Ovary (tissue), 9 donors: ENCODE data around the gene NEIL3. TPM values are rescaled to one million over a fixed set of nuclear protein-coding genes. Genes with fewer than 3 reads are reported as not detected.

Source experiments
- DNase-seq, 5 donors: peaks; one replicate each; pipeline ENCODE4 v3.0.0-alpha.2; 2019 to 2020
- H3K27ac ChIP-seq, 2 donors: fragments of 200-600 bp; one replicate each; pipeline versions ENCODE4 v1.5.1 to v1.8.0; 2019 to 2022
- H3K27me3 ChIP-seq: fragments of 200-600 bp; one replicate; pipeline ENCODE4 v1.8.0; 2022
- H3K36me3 ChIP-seq: fragments of 200-600 bp; sonication (generic); one replicate; pipeline ENCODE4 v1.5.1; 2019
- H3K4me1 ChIP-seq: one replicate; pipeline ENCODE4 v1.8.1; 2013; ENCODE audit warnings: mild to moderate bottlenecking, moderate library complexity; ENCODE audit not compliant: insufficient read depth
- H3K4me3 ChIP-seq: fragments of 200-600 bp; sonication (generic); one replicate; pipeline ENCODE4 v1.5.1; 2017
- H3K9me3 ChIP-seq, 2 donors: fragments of 200-600 bp in 1 of 2; sonication (generic) in 1 of 2; one replicate each; pipeline versions ENCODE4 v1.5.1 to v1.8.1; 2013 to 2019; ENCODE audit warnings: mild to moderate bottlenecking in 1 of 2, moderate library complexity in 1 of 2
- EP300 ChIP-seq: sonication (generic); formaldehyde crosslinking; IDR thresholded peaks from one replicate; pipeline ENCODE4 v1.6.1; 2017; ENCODE audit warnings: antibody characterized with exemption
- POLR2A ChIP-seq: fragments of 450-650 bp; IDR thresholded peaks from one replicate; pipeline ENCODE4 v1.6.1; 2017; ENCODE audit warnings: antibody characterized with exemption, mild to moderate bottlenecking, moderate library complexity
- WGBS, 3 donors: extraction: QIAGEN DNeasy Blood & Tissue Kit in 1 of 3; methylation state at CpG; one replicate each; pipeline versions ENCODE4 v1.1.5 to v1.1.7; 2013 to 2017; 5-methylcytosine and 5-hydroxymethylcytosine counted together
- intact Hi-C, 4 donors: fragments of 100-400 bp; cut with DNase I; formaldehyde crosslinking; loops; one replicate each; pipeline versions ENCODE4 v1.11.0 to v1.15.1; 2022 to 2023
- polyA plus RNA-seq, 2 donors: library from polyadenylated mRNA; stranded (reverse); fragments of 200-250 nt in 1 of 2; fragments of 350-450 nt in 1 of 2; fragmentation: Illumina TruSeq in 1 of 2; extraction: RNeasy Lipid Tissue Mini Kit (QIAGEN cat#74804) in 1 of 2; gene quantifications; one replicate each; pipeline ENCODE4 v1.2.3, GENCODE V29; 2013 to 2014
- total RNA-seq, 7 donors: library from RNA; depleted of rRNA in 2 of 7; stranded (reverse); fragments of >200 nt in 2 of 7; fragmentation: NEBNext Ultra II Directional in 3 of 7; extraction: Animal tissue kit (Norgen Biotek cat#: 25700) in 3 of 7; gene quantifications; one replicate each; pipeline versions ENCODE4 v1.1.0 to v1.2.4, GENCODE V29; 2016 to 2023
- TF ChIP-seq, protein P1 (sequence below), 3 donors: fragments of 450-650 bp in 2 of 3; fragments of 200-600 bp in 1 of 3; IDR thresholded peaks; one replicate each; pipeline versions ENCODE4 v1.5.1 to v1.8.0; 2016 to 2022; ENCODE audit warnings: antibody characterized with exemption in 3 of 3, mild to moderate bottlenecking in 1 of 3
- donor health status: DM: no; HTN: no; CAD: no; lungs with moderate emphysema.
- donor health status: DM: no; HTN: no; CAD: no.
- donor health status: Bipolar disorder and iron deficiency.
- donor health status: DM: yes; HTN: yes; CAD: no.
- donor health status: DM: no; HTN: no; CAD: no.
- donor health status: DM: yes; HTN: yes; CAD: no.

Gene NEIL3
- total and polyA plus RNA-seq, 9 donors, result 0.10 to 0.52 (median 0.24) TPM; not detected in 3

GRCh38 chr4:177293208-177294033, 16.3 kb upstream of the NEIL3 start:
- no peak overlapping the region for H3K4me3 ChIP-seq
- no peaks in the 10 kb centered on the region for H3K27me3 ChIP-seq
- WGBS, 3 donors, result 54 to 72% (median 67%) methylated on average over 5 of the region's 5 CpGs
- peaks cover 1% of the 10 kb centered on the region for H3K4me1 ChIP-seq
- intact Hi-C loops, result no loop called here
- TF ChIP-seq, protein P1, sequence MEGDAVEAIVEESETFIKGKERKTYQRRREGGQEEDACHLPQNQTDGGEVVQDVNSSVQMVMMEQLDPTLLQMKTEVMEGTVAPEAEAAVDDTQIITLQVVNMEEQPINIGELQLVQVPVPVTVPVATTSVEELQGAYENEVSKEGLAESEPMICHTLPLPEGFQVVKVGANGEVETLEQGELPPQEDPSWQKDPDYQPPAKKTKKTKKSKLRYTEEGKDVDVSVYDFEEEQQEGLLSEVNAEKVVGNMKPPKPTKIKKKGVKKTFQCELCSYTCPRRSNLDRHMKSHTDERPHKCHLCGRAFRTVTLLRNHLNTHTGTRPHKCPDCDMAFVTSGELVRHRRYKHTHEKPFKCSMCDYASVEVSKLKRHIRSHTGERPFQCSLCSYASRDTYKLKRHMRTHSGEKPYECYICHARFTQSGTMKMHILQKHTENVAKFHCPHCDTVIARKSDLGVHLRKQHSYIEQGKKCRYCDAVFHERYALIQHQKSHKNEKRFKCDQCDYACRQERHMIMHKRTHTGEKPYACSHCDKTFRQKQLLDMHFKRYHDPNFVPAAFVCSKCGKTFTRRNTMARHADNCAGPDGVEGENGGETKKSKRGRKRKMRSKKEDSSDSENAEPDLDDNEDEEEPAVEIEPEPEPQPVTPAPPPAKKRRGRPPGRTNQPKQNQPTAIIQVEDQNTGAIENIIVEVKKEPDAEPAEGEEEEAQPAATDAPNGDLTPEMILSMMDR (IDR thresholded peaks at IDR 0.05), result no peak
- TF ChIP-seq POLR2A (no peak), EP300 (no peak)
- H3K27ac ChIP-seq, result no peak overlapping the region
- no peaks in the 10 kb centered on the region for H3K36me3 ChIP-seq
- no peaks in the 10 kb centered on the region for H3K9me3 ChIP-seq
- no peak for DNase-seq

GRCh38 chr4:177297785-177298391, 11.8 kb upstream of the NEIL3 start:
- WGBS, 3 donors, result 97 to 99% (median 98%) methylated on average over 2 of the region's 2 CpGs
- Histone ChIP-seq H3K27me3 (no peaks in the 10 kb centered on the region), H3K27ac (no peak overlapping the region), H3K9me3 (no peaks in the 10 kb centered on the region), H3K4me1 (peaks cover 1% of the 10 kb centered on the region), H3K4me3 (no peak overlapping the region), H3K36me3 (no peaks in the 10 kb centered on the region)
- no peak for DNase-seq
- TF ChIP-seq POLR2A (no peak), EP300 (no peak)
- TF ChIP-seq, protein P1 (IDR thresholded peaks at IDR 0.05), result no peak
- intact Hi-C loops, result no loop called here

- Histone ChIP-seq H3K36me3 (no peaks in the 10 kb centered on the region), H3K27ac (no peak overlapping the region), H3K9me3 (no peaks in the 10 kb centered on the region), H3K4me3 (no peak overlapping the region), H3K27me3 (no peaks in the 10 kb centered on the region), H3K4me1 (no peaks in the 10 kb centered on the region)
- TF ChIP-seq POLR2A, result no peak
- TF ChIP-seq, protein P1 (IDR thresholded peaks at IDR 0.05), result no peak
- no peak for TF ChIP-seq EP300
- intact Hi-C loops, result no loop called here
- no peak for DNase-seq
- 15 to 16% (median 15%) methylated on average over 4 of the region's 4 CpGs for WGBS, 3 donors
Measured at GRCh38 chr4:177301126-177301639, 8.5 kb upstream of the NEIL3 start.

- DNase-seq, result no peak
- no peaks in the 10 kb centered on the region for H3K9me3 ChIP-seq
- H3K4me3 ChIP-seq, result no peak overlapping the region
- intact Hi-C loops, result no loop called here
- whole genome bisulfite sequencing, 3 donors, result 53 to 77% (median 57%) methylated on average over 4 of the region's 4 CpGs
- TF ChIP-seq POLR2A (no peak), EP300 (no peak)
- TF ChIP-seq, protein P1 (IDR thresholded peaks at IDR 0.05), result no peak
- H3K27me3 ChIP-seq, result no peaks in the 10 kb centered on the region
- no peaks in the 10 kb centered on the region for H3K36me3 ChIP-seq
- H3K27ac ChIP-seq, result no peak overlapping the region
- no peaks in the 10 kb centered on the region for H3K4me1 ChIP-seq
Measured at GRCh38 chr4:177302371-177303100, 7.1 kb upstream of the NEIL3 start.
